Astrocyte (in vitro differentiated cells and primary cell): ENCODE measurements around the gene FGFRL1.

Experiments
- EZH2 ChIP-seq: IDR thresholded peaks from 2 replicates; pipeline ENCODE4 v1.6.1; 2012; ENCODE audit warnings: mild to moderate bottlenecking, low read length, inconsistent platforms; ENCODE audit not compliant: insufficient read depth
- TF ChIP-seq, protein P1 (sequence below): IDR thresholded peaks from 2 replicates; pipeline ENCODE4 v1.5.1; 2011; ENCODE audit warnings: low read depth, mild to moderate bottlenecking, inconsistent platforms, low read length, moderate library complexity; ENCODE audit not compliant: insufficient read depth

DNA sequence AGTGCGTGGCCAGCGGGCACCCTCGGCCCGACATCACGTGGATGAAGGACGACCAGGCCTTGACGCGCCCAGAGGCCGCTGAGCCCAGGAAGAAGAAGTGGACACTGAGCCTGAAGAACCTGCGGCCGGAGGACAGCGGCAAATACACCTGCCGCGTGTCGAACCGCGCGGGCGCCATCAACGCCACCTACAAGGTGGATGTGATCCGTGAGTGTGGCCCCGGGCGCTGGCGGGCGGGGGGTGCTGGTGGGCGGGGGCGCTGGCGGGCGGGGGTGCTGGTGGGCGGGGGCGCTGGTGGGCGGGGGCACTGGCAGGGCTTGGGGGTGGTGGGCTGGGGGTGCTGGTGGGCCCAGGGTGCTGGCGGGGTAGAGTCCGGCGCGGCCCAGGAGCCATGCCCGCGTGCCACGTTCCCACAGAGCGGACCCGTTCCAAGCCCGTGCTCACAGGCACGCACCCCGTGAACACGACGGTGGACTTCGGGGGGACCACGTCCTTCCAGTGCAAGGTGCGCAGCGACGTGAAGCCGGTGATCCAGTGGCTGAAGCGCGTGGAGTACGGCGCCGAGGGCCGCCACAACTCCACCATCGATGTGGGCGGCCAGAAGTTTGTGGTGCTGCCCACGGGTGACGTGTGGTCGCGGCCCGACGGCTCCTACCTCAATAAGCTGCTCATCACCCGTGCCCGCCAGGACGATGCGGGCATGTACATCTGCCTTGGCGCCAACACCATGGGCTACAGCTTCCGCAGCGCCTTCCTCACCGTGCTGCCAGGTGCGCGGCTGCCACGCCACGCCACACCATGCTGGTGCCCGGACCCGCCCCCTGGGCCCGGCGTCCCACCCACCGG is 12.7 kb downstream of the FGFRL1 start:
- TF ChIP-seq, protein P1, sequence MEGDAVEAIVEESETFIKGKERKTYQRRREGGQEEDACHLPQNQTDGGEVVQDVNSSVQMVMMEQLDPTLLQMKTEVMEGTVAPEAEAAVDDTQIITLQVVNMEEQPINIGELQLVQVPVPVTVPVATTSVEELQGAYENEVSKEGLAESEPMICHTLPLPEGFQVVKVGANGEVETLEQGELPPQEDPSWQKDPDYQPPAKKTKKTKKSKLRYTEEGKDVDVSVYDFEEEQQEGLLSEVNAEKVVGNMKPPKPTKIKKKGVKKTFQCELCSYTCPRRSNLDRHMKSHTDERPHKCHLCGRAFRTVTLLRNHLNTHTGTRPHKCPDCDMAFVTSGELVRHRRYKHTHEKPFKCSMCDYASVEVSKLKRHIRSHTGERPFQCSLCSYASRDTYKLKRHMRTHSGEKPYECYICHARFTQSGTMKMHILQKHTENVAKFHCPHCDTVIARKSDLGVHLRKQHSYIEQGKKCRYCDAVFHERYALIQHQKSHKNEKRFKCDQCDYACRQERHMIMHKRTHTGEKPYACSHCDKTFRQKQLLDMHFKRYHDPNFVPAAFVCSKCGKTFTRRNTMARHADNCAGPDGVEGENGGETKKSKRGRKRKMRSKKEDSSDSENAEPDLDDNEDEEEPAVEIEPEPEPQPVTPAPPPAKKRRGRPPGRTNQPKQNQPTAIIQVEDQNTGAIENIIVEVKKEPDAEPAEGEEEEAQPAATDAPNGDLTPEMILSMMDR: no peak
- no peak for TF ChIP-seq EZH2
